HEK293 (cell line): ENCODE measurements around the gene TSHR.

Source experiments
- CTCF ChIA-PET: fragments of 350-600 bp; formaldehyde crosslinking; extraction: SDS; loops from one replicate; lab custom pipeline; 2021; ENCODE audit warnings: antibody characterized with exemption; lab: Yijun Ruan, JAX
- POLR2A ChIA-PET: fragments of 300-600 bp; formaldehyde crosslinking; extraction: SDS; loops from one replicate; lab custom pipeline; 2020; ENCODE audit warnings: antibody characterized with exemption, inconsistent platforms; lab: Yijun Ruan, JAX
- H3K27ac ChIP-seq: fragments of 200-500 bp; sonication (Bioruptor generic); 2 replicates; pipeline ENCODE4 v1.5.1; 2014; ENCODE audit warnings: low read depth, low read length, control low read depth, inconsistent platforms; ENCODE audit errors: extremely low read depth
- H3K36me3 ChIP-seq, 2 experiments: fragments of 200-500 bp in 1 of 2; sonication (Bioruptor generic) in 1 of 2; 1 replicate in 1 of 2; 2 replicates in 1 of 2; pipeline ENCODE4 v1.5.1; 2014 to 2017; ENCODE audit warnings: inconsistent platforms in 2 of 2, low read length in 2 of 2; ENCODE audit not compliant: control insufficient read depth in 2 of 2, insufficient read depth in 1 of 2
- H3K4me1 ChIP-seq: fragments of 200-500 bp; sonication (Bioruptor generic); 2 replicates; pipeline ENCODE4 v1.5.1; 2014; ENCODE audit warnings: mild to moderate bottlenecking, low read length, inconsistent platforms; ENCODE audit not compliant: control insufficient read depth, insufficient read depth
- H3K4me3 ChIP-seq: 2 replicates; pipeline ENCODE4 v1.5.1; 2011; ENCODE audit warnings: low read depth, mild to moderate bottlenecking, control low read depth, low read length, moderate library complexity
- H3K9me3 ChIP-seq: fragments of 200-500 bp; sonication (Bioruptor generic); 2 replicates; pipeline ENCODE4 v1.5.1; 2014; ENCODE audit warnings: low read depth, low read length, inconsistent platforms; ENCODE audit not compliant: control insufficient read depth, insufficient read depth
- AEBP2 ChIP-seq: fragments of 450-650 bp; formaldehyde crosslinking; IDR thresholded peaks from 2 replicates; pipeline ENCODE4 v1.5.1; 2016; ENCODE audit warnings: missing biosample characterization, missing genetic modification characterization, borderline replicate concordance
- HOXD13 ChIP-seq: sonication (generic); formaldehyde crosslinking; IDR thresholded peaks from 2 replicates; pipeline ENCODE4 v1.8.0; 2022; ENCODE audit warnings: missing genetic modification reagents, borderline replicate concordance
- PBX3 ChIP-seq: sonication (generic); formaldehyde crosslinking; IDR thresholded peaks from 2 replicates; pipeline ENCODE4 v1.8.1; 2022; ENCODE audit warnings: mild to moderate bottlenecking, moderate library complexity, missing genetic modification reagents
- PRDM6 ChIP-seq: fragments of 450-650 bp; formaldehyde crosslinking; IDR thresholded peaks from 2 replicates; pipeline ENCODE4 v1.5.1; 2017; ENCODE audit warnings: missing biosample characterization, missing genetic modification characterization
- SETDB1 ChIP-seq: IDR thresholded peaks from one replicate; pipeline ENCODE4 v1.6.1; 2017; ENCODE audit warnings: mild to moderate bottlenecking, low read length, moderate library complexity, mixed read lengths; ENCODE audit not compliant: insufficient read length
- SP2 ChIP-seq: fragments of 450-650 bp; formaldehyde crosslinking; IDR thresholded peaks from 2 replicates; pipeline ENCODE4 v1.5.1; 2016; ENCODE audit warnings: missing biosample characterization, missing genetic modification characterization
- SP3 ChIP-seq: fragments of 450-650 bp; formaldehyde crosslinking; IDR thresholded peaks from 2 replicates; pipeline ENCODE4 v1.5.1; 2016; ENCODE audit warnings: missing biosample characterization, missing genetic modification characterization
- TRIM28 ChIP-seq: IDR thresholded peaks from 2 replicates; pipeline ENCODE4 v1.6.1; 2011; ENCODE audit warnings: low read length, control low read depth, borderline replicate concordance
- ZFP41 ChIP-seq: fragments of 450-650 bp; formaldehyde crosslinking; IDR thresholded peaks from 2 replicates; pipeline ENCODE4 v1.5.1; 2016; ENCODE audit warnings: missing biosample characterization, missing genetic modification characterization, borderline replicate concordance
- ZNF146 ChIP-seq: fragments of 450-650 bp; formaldehyde crosslinking; IDR thresholded peaks from 2 replicates; pipeline ENCODE4 v1.5.1; 2016; ENCODE audit warnings: missing biosample characterization, missing genetic modification characterization
- ZNF2 ChIP-seq: fragments of 450-650 bp; formaldehyde crosslinking; IDR thresholded peaks from 2 replicates; pipeline ENCODE4 v1.5.1; 2016; ENCODE audit warnings: missing biosample characterization, missing genetic modification characterization
- ZNF302 ChIP-seq: fragments of 450-650 bp; formaldehyde crosslinking; IDR thresholded peaks from 2 replicates; pipeline ENCODE4 v1.5.1; 2016; ENCODE audit warnings: missing biosample characterization, missing genetic modification characterization, low read depth
- ZNF341 ChIP-seq: fragments of 450-650 bp; formaldehyde crosslinking; IDR thresholded peaks from 2 replicates; pipeline ENCODE4; 2016; ENCODE audit warnings: low read depth, missing biosample characterization, missing genetic modification characterization
- ZNF398 ChIP-seq: fragments of 450-650 bp; formaldehyde crosslinking; IDR thresholded peaks from 2 replicates; pipeline ENCODE4 v1.5.1; 2017; ENCODE audit warnings: missing biosample characterization, missing genetic modification characterization
- ZNF426 ChIP-seq: fragments of 450-650 bp; formaldehyde crosslinking; IDR thresholded peaks from 2 replicates; pipeline ENCODE4 v1.5.1; 2017; ENCODE audit warnings: missing biosample characterization, missing genetic modification characterization, mild to moderate bottlenecking, inconsistent platforms, moderate library complexity
- ZNF560 ChIP-seq: fragments of 450-650 bp; formaldehyde crosslinking; IDR thresholded peaks from 2 replicates; pipeline ENCODE4 v1.5.1; 2017; ENCODE audit warnings: missing biosample characterization, missing genetic modification characterization, borderline replicate concordance
- ZNF561 ChIP-seq: fragments of 450-650 bp; IDR thresholded peaks from 2 replicates; pipeline ENCODE4 v1.5.1; 2018; ENCODE audit warnings: missing biosample characterization, missing genetic modification characterization, borderline replicate concordance
- ZNF585B ChIP-seq: fragments of 450-650 bp; formaldehyde crosslinking; IDR thresholded peaks from 2 replicates; pipeline ENCODE4 v1.5.1; 2016; ENCODE audit warnings: missing biosample characterization, missing genetic modification characterization
- ZNF596 ChIP-seq: fragments of 450-650 bp; IDR thresholded peaks from 2 replicates; pipeline ENCODE4 v1.5.0; 2018; ENCODE audit warnings: missing biosample characterization, mild to moderate bottlenecking, missing genetic modification characterization, moderate library complexity
- ZNF600 ChIP-seq: fragments of 450-650 bp; formaldehyde crosslinking; IDR thresholded peaks from 2 replicates; pipeline ENCODE4 v1.5.1; 2016; ENCODE audit warnings: missing biosample characterization, missing genetic modification characterization
- ZNF623 ChIP-seq: fragments of 450-650 bp; formaldehyde crosslinking; IDR thresholded peaks from 2 replicates; pipeline ENCODE4 v1.5.1; 2016; ENCODE audit warnings: missing biosample characterization, missing genetic modification characterization
- ZNF645 ChIP-seq: fragments of 450-650 bp; formaldehyde crosslinking; IDR thresholded peaks from 2 replicates; pipeline ENCODE4; 2016; ENCODE audit warnings: missing biosample characterization, missing genetic modification characterization
- ZNF704 ChIP-seq: fragments of 450-650 bp; formaldehyde crosslinking; IDR thresholded peaks from 2 replicates; pipeline ENCODE4 v1.5.1; 2016; ENCODE audit warnings: missing biosample characterization, missing genetic modification characterization
- ZNF777 ChIP-seq: fragments of 450-650 bp; formaldehyde crosslinking; IDR thresholded peaks from 2 replicates; pipeline ENCODE4 v1.5.1; 2017; ENCODE audit warnings: missing biosample characterization, missing genetic modification characterization, borderline replicate concordance
- ZNF792 ChIP-seq: fragments of 450-650 bp; formaldehyde crosslinking; IDR thresholded peaks from 2 replicates; pipeline ENCODE4 v1.5.1; 2016; ENCODE audit warnings: missing biosample characterization, missing genetic modification characterization
- ZNF830 ChIP-seq: fragments of 450-650 bp; IDR thresholded peaks from 2 replicates; pipeline ENCODE4 v1.5.0; 2018; ENCODE audit warnings: missing biosample characterization, missing genetic modification characterization, low read depth, mild to moderate bottlenecking, moderate library complexity
- ZSCAN23 ChIP-seq: fragments of 450-650 bp; formaldehyde crosslinking; IDR thresholded peaks from 2 replicates; pipeline ENCODE4 v1.5.1; 2016; ENCODE audit warnings: missing biosample characterization, missing genetic modification characterization

The TSHR gene

GRCh38 chr14:81085596-81085995 is 130.2 kb downstream of the TSHR start:
- Histone ChIP-seq H3K4me1 (no peaks in the 10 kb centered on the region), H3K9me3 (no peaks in the 10 kb centered on the region), H3K36me3 (no peaks in the 10 kb centered on the region), H3K4me3 (no peak overlapping the region), H3K27ac (no peak overlapping the region)
- TF ChIP-seq ZNF146 (tag by site-specific recombination): no peak
- TF ChIP-seq ZNF645 (tag by site-specific recombination): no peak
- no peak for TF ChIP-seq ZNF2 (tag by site-specific recombination)
- TF ChIP-seq PBX3 (CRISPR knock-in tag): no peak
- no peak for TF ChIP-seq ZNF560 (tag by site-specific recombination)
- no peak for TF ChIP-seq AEBP2
- TF ChIP-seq ZNF561 (tag by site-specific recombination): no peak
- no peak for TF ChIP-seq ZSCAN23 (tag by site-specific recombination)
- TF ChIP-seq ZNF704 (tag by site-specific recombination): no peak
- TF ChIP-seq ZNF585B (tag by site-specific recombination): no peak
- TF ChIP-seq SETDB1: no peak
- no peak for TF ChIP-seq ZNF623 (tag by site-specific recombination)
- TF ChIP-seq ZNF600 (tag by site-specific recombination): no peak
- TF ChIP-seq ZNF302 (tag by site-specific recombination): no peak
- no peak for TF ChIP-seq SP2 (tag by site-specific recombination)
- TF ChIP-seq SP3 (tag by site-specific recombination): no peak
- no peak for TF ChIP-seq ZFP41
- no peak for TF ChIP-seq ZNF398 (tag by site-specific recombination)
- TF ChIP-seq ZNF792 (tag by site-specific recombination): no peak
- ChIA-PET POLR2A (no interaction called here), CTCF (no interaction called here)

GRCh38 chr14:81087230-81087629 is 131.8 kb downstream of the TSHR start:
- ChIA-PET POLR2A (no interaction called here), CTCF (no interaction called here)
- Histone ChIP-seq H3K4me1 (no peaks in the 10 kb centered on the region), H3K4me3 (no peak overlapping the region), H3K27ac (no peak overlapping the region), H3K36me3 (no peaks in the 10 kb centered on the region), H3K9me3 (no peaks in the 10 kb centered on the region)
- TF ChIP-seq HOXD13 (CRISPR knock-in tag) (no peak), ZNF777 (tag by site-specific recombination) (no peak), ZNF341 (tag by site-specific recombination) (no peak), ZNF596 (tag by site-specific recombination) (no peak), ZNF830 (tag by site-specific recombination) (no peak), ZNF426 (tag by site-specific recombination) (no peak), ZNF585B (tag by site-specific recombination) (no peak), ZNF398 (tag by site-specific recombination) (no peak), TRIM28 (no peak), PRDM6 (tag by site-specific recombination) (no peak)
